ENCODE results near the gene FBLN1.
"Not testable (repeated sequence)": the region's sequence is repeated elsewhere in the genome, so short reads cannot be mapped to it uniquely, and the experiment has no call there.

The FBLN1 gene

GRCh38 chr22:45535290-45535689, 32.6 kb downstream of the FBLN1 start:
- H3K4me3 ChIP-seq (ENCODE audit: low read depth, low read length), result no peak overlapping the region
- TF ChIP-seq CTCF (IDR thresholded peaks at IDR 0.05; ENCODE audit: low read depth, low read length), result no peak

- not testable (repeated sequence) for H3K4me3 ChIP-seq (ENCODE audit: low read depth, low read length)
Measured at GRCh38 chr22:45535835-45536234, 33.2 kb downstream of the FBLN1 start.

- TF ChIP-seq CTCF (IDR thresholded peaks at IDR 0.05; ENCODE audit: low read depth, low read length), result no peak
- no peak overlapping the region for H3K4me3 ChIP-seq (ENCODE audit: low read depth, low read length)
Measured at GRCh38 chr22:45537734-45538181, 35.1 kb downstream of the FBLN1 start.

- no peak for TF ChIP-seq CTCF (IDR thresholded peaks at IDR 0.05; ENCODE audit: low read depth, low read length)
Measured at GRCh38 chr22:45538281-45538680, 35.6 kb downstream of the FBLN1 start.

GRCh38 chr22:45540122-45540521, 37.4 kb downstream of the FBLN1 start:
- no peak overlapping the region for H3K4me3 ChIP-seq (ENCODE audit: low read depth, low read length)
- no peak for TF ChIP-seq CTCF (IDR thresholded peaks at IDR 0.05; ENCODE audit: low read depth, low read length)

More at GRCh38 chr22:45538281-45538680, 35.6 kb downstream of the FBLN1 start:
- H3K4me3 ChIP-seq (ENCODE audit: low read depth, low read length), result no peak overlapping the region

- TF ChIP-seq CTCF (IDR thresholded peaks at IDR 0.05; ENCODE audit: low read depth, low read length), result no peak
- H3K4me3 ChIP-seq (ENCODE audit: low read depth, low read length), result no peak overlapping the region
Measured at GRCh38 chr22:45541382-45541979, 38.8 kb downstream of the FBLN1 start.

- TF ChIP-seq CTCF (IDR thresholded peaks at IDR 0.05; ENCODE audit: low read depth, low read length), result no peak
- no peak overlapping the region for H3K4me3 ChIP-seq (ENCODE audit: low read depth, low read length)
Measured at GRCh38 chr22:45542001-45542520, 39.4 kb downstream of the FBLN1 start.

- not testable (repeated sequence) for H3K4me3 ChIP-seq (ENCODE audit: low read depth, low read length)
Measured at GRCh38 chr22:45542736-45543135, 40.1 kb downstream of the FBLN1 start.
